Omental fat pad (tissue), 4 donors: ENCODE measurements around the gene LRP5. TPM values are rescaled to one million over a fixed set of nuclear protein-coding genes. Genes with fewer than 3 reads are reported as not detected.
A peak's percentile ranks its signal among the peaks of the same experiment; 100 is the strongest.

Experiments used
- ATAC-seq: fragments of 150-250 bp; one replicate; pipeline ENCODE4 v1.9.1; 2016; ENCODE audit warnings: mild to moderate bottlenecking, moderate library complexity; ENCODE audit not compliant: low FRiP score
- DNase-seq: peaks from one replicate; pipeline ENCODE4 v3.0.0-alpha.2; 2019; ENCODE audit warnings: low spot score
- total RNA-seq, 4 donors: library from RNA; depleted of rRNA; stranded (reverse); fragments of >200 nt; gene quantifications; one replicate each; pipeline ENCODE4 v1.1.0, GENCODE V29; 2016
- TF ChIP-seq, protein P1 (sequence below), 3 donors: fragments of 450-650 bp; IDR thresholded peaks; one replicate each; pipeline ENCODE4 v1.5.1; 2016 to 2017; ENCODE audit warnings: antibody characterized with exemption in 3 of 3, mild to moderate bottlenecking in 3 of 3, moderate library complexity in 2 of 3

LRP5 gene
- total RNA-seq, 4 donors from 2014 or later: 18.0 to 44.5 (median 34.6) TPM

GRCh38 chr11:68338051-68338780, 25.8 kb downstream of the LRP5 start:
- TF ChIP-seq, protein P1, sequence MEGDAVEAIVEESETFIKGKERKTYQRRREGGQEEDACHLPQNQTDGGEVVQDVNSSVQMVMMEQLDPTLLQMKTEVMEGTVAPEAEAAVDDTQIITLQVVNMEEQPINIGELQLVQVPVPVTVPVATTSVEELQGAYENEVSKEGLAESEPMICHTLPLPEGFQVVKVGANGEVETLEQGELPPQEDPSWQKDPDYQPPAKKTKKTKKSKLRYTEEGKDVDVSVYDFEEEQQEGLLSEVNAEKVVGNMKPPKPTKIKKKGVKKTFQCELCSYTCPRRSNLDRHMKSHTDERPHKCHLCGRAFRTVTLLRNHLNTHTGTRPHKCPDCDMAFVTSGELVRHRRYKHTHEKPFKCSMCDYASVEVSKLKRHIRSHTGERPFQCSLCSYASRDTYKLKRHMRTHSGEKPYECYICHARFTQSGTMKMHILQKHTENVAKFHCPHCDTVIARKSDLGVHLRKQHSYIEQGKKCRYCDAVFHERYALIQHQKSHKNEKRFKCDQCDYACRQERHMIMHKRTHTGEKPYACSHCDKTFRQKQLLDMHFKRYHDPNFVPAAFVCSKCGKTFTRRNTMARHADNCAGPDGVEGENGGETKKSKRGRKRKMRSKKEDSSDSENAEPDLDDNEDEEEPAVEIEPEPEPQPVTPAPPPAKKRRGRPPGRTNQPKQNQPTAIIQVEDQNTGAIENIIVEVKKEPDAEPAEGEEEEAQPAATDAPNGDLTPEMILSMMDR (IDR thresholded peaks at IDR 0.05): no peak
- DNase-seq: no peak
- peak; percentile 81 for ATAC-seq

- no peak for ATAC-seq
- TF ChIP-seq, protein P1 (IDR thresholded peaks at IDR 0.05): no peak
Observed at GRCh38 chr11:68340003-68340767, 27.8 kb downstream of the LRP5 start.

DNA sequence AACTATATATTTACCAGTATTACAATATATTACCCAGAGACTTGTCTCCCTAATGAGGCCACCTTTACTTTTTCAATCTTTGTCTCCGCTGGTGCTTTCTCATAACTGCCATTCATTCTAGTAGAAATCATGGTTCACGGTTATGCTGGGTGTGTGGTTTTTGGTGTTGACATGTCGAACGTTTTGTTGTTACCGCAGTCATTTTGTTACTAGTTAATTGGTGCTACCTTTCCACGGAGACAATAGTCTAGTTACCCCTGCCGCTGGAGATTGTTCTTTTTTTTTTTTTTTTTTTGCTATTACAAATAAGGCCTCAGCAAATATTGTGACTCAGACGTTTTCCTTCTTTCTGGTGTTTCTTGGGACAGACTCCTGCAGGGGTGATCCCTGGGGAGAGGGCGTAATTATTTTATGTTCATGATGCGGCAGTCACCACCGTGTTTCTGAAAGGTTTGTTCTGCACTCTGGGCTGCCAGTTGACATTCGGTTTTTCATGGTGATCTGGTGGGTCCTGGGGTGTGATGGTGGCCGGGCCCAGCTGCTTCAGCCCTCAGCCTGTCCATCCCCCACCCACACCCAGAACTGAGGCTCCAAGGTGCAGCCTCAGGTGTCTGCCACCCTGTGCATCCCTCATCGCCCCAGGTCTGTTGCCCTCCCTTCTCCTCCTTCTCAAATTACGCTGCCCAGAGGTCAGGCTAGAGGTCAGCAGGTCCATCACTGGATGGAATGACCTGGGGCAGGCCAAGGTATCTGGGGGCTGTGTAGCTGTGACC, 28.6 kb downstream of the LRP5 start:
- TF ChIP-seq, protein P1 (IDR thresholded peaks at IDR 0.05): no peak
- no peak for DNase-seq
- no peak for ATAC-seq

More at GRCh38 chr11:68340003-68340767, 27.8 kb downstream of the LRP5 start:
- DNase-seq: no peak

GRCh38 chr11:68341557-68342458, 29.4 kb downstream of the LRP5 start:
- no peak for ATAC-seq
- TF ChIP-seq, protein P1 (IDR thresholded peaks at IDR 0.05): no peak
- no peak for DNase-seq

- DNase-seq (no peak), ATAC-seq (no peak)
- TF ChIP-seq, protein P1 (IDR thresholded peaks at IDR 0.05): no peak
Observed at GRCh38 chr11:68342459-68343158, 30.2 kb downstream of the LRP5 start.
